ENCODE measurements around the gene FAM20C. TPM values are rescaled to one million over a fixed set of nuclear protein-coding genes. Genes with fewer than 3 reads are reported as not detected.

The FAM20C gene
- total and polyA plus RNA-seq, 2 of the 8 experiments (the other 6 are each of a cell fraction or from before 2014, with no cell fraction given) = 9.5 to 34.8 TPM

GRCh38 chr7:197413-198335, 5.3 kb downstream of the FAM20C start (continued):
- TF ChIP-seq CHD7 (IDR thresholded peaks at IDR 0.05; ENCODE audit: insufficient replicate concordance, low read length) (no peak), CHD1 (IDR thresholded peaks at IDR 0.05; ENCODE audit: low read depth, low read length) (no peak), SAP30 (IDR thresholded peaks at IDR 0.05; ENCODE audit: insufficient read depth, insufficient replicate concordance, low read length) (no peak), SIRT6 (IDR thresholded peaks at IDR 0.05; ENCODE audit: low read length) (no peak), CBX5 (IDR thresholded peaks at IDR 0.05; ENCODE audit: low read depth, low read length) (no peak), JUND (IDR thresholded peaks at IDR 0.05; ENCODE audit: low read length) (no peak), EZH2 (IDR thresholded peaks at IDR 0.05; ENCODE audit: low read depth, low read length, severe bottlenecking) (no peak), SP2 (IDR thresholded peaks at IDR 0.05; ENCODE audit: low read length) (no peak), GABPA (IDR thresholded peaks at IDR 0.05; ENCODE audit: borderline replicate concordance, insufficient read depth, low read length) (no peak)
